ENCODE results near the gene PDGFC. TPM values are rescaled to one million over a fixed set of nuclear protein-coding genes. Genes with fewer than 3 reads are reported as not detected.

Gene PDGFC
- total RNA-seq, 1 donor, result 145 TPM

- no peaks in the 10 kb centered on the region for H3K79me2 ChIP-seq (ENCODE audit: insufficient read depth, low read length)
- peak overlapping the region; percentile 59 for H3K4me2 ChIP-seq (ENCODE audit: insufficient read depth, low read length)
- H3K4me3 ChIP-seq (ENCODE audit: insufficient read depth, low read length), result peak overlapping the region; percentile 28
- peaks cover 15% of the 10 kb centered on the region for H3K9me3 ChIP-seq (ENCODE audit: low read depth, low read length)
- peak overlapping the region; percentile 61 for H3K27ac ChIP-seq (ENCODE audit: low read depth, low read length)
- H4K20me1 ChIP-seq (ENCODE audit: insufficient read depth, low read length), result no peaks in the 10 kb centered on the region
- peaks cover 16% of the 10 kb centered on the region for H3K4me1 ChIP-seq (ENCODE audit: insufficient read depth, low read length)
- peaks cover 3% of the 10 kb centered on the region for H3K36me3 ChIP-seq (ENCODE audit: insufficient read depth, low read length)
- TF ChIP-seq, protein P1, sequence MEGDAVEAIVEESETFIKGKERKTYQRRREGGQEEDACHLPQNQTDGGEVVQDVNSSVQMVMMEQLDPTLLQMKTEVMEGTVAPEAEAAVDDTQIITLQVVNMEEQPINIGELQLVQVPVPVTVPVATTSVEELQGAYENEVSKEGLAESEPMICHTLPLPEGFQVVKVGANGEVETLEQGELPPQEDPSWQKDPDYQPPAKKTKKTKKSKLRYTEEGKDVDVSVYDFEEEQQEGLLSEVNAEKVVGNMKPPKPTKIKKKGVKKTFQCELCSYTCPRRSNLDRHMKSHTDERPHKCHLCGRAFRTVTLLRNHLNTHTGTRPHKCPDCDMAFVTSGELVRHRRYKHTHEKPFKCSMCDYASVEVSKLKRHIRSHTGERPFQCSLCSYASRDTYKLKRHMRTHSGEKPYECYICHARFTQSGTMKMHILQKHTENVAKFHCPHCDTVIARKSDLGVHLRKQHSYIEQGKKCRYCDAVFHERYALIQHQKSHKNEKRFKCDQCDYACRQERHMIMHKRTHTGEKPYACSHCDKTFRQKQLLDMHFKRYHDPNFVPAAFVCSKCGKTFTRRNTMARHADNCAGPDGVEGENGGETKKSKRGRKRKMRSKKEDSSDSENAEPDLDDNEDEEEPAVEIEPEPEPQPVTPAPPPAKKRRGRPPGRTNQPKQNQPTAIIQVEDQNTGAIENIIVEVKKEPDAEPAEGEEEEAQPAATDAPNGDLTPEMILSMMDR (IDR thresholded peaks at IDR 0.05; ENCODE audit: extremely low read depth, low read depth, low read length), result no peak
- H3K27me3 ChIP-seq (ENCODE audit: insufficient read depth, low read length), result no peaks in the 10 kb centered on the region
- no peak for DNase-seq (ENCODE audit: insufficient read length, low spot score, missing footprints)
- no peak overlapping the region for H2AFZ ChIP-seq (ENCODE audit: low read length)
Observed at GRCh38 chr4:156734965-156735895, 236.4 kb downstream of the PDGFC start.

DNA sequence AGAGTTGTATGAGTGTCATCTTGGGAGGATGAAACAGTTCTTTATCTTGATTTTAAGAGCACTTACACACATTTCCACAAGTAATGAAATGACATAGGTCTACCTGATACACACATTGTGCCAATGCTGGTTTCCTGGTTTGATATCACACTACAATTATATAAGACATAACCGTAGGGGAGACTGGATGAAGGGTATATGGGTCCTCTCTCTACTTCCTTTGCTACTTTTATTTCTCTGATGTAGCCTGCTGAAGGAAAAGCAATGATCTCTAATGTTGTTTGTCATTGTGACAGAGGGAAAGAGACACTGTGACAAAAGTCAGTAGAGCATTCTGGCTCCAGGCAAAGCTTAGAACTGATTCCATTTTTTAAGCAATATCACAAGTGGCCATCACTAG lies 238.0 kb downstream of the PDGFC start:
- TF ChIP-seq, protein P1 (IDR thresholded peaks at IDR 0.05; ENCODE audit: extremely low read depth, low read depth, low read length), result no peak
- no peaks in the 10 kb centered on the region for H4K20me1 ChIP-seq (ENCODE audit: insufficient read depth, low read length)

GRCh38 chr4:156732634-156733033 lies 239.0 kb downstream of the PDGFC start:
- Histone ChIP-seq H3K4me3 (ENCODE audit: insufficient read depth, low read length) (no peak overlapping the region), H3K4me1 (ENCODE audit: insufficient read depth, low read length) (peaks cover 16% of the 10 kb centered on the region), H4K20me1 (ENCODE audit: insufficient read depth, low read length) (no peaks in the 10 kb centered on the region), H3K4me2 (ENCODE audit: insufficient read depth, low read length) (no peak overlapping the region), H3K27me3 (ENCODE audit: insufficient read depth, low read length) (no peaks in the 10 kb centered on the region), H3K79me2 (ENCODE audit: insufficient read depth, low read length) (no peaks in the 10 kb centered on the region), H3K9me3 (ENCODE audit: low read depth, low read length) (peaks cover 15% of the 10 kb centered on the region), H3K27ac (ENCODE audit: low read depth, low read length) (no peak overlapping the region), H3K36me3 (ENCODE audit: insufficient read depth, low read length) (peaks cover 3% of the 10 kb centered on the region), H2AFZ (ENCODE audit: low read length) (no peak overlapping the region)
- TF ChIP-seq, protein P1 (IDR thresholded peaks at IDR 0.05; ENCODE audit: extremely low read depth, low read depth, low read length), result no peak
- DNase-seq (ENCODE audit: insufficient read length, low spot score, missing footprints), result no peak

More for the DNA sequence above, 238.0 kb downstream of the PDGFC start:
- H3K79me2 ChIP-seq (ENCODE audit: insufficient read depth, low read length), result no peaks in the 10 kb centered on the region
- no peak overlapping the region for H3K4me2 ChIP-seq (ENCODE audit: insufficient read depth, low read length)
- no peak overlapping the region for H2AFZ ChIP-seq (ENCODE audit: low read length)
- H3K27me3 ChIP-seq (ENCODE audit: insufficient read depth, low read length), result no peaks in the 10 kb centered on the region
- peaks cover 3% of the 10 kb centered on the region for H3K36me3 ChIP-seq (ENCODE audit: insufficient read depth, low read length)
- peaks cover 15% of the 10 kb centered on the region for H3K9me3 ChIP-seq (ENCODE audit: low read depth, low read length)
- no peak overlapping the region for H3K27ac ChIP-seq (ENCODE audit: low read depth, low read length)
- H3K4me1 ChIP-seq (ENCODE audit: insufficient read depth, low read length), result peaks cover 16% of the 10 kb centered on the region
- no peak for DNase-seq (ENCODE audit: insufficient read length, low spot score, missing footprints)
- H3K4me3 ChIP-seq (ENCODE audit: insufficient read depth, low read length), result no peak overlapping the region

- Histone ChIP-seq H3K27ac (ENCODE audit: low read depth, low read length) (no peak overlapping the region), H3K79me2 (ENCODE audit: insufficient read depth, low read length) (no peaks in the 10 kb centered on the region), H3K36me3 (ENCODE audit: insufficient read depth, low read length) (peaks cover 3% of the 10 kb centered on the region), H3K4me1 (ENCODE audit: insufficient read depth, low read length) (no peaks in the 10 kb centered on the region), H3K27me3 (ENCODE audit: insufficient read depth, low read length) (no peaks in the 10 kb centered on the region), H3K4me2 (ENCODE audit: insufficient read depth, low read length) (no peak overlapping the region), H4K20me1 (ENCODE audit: insufficient read depth, low read length) (no peaks in the 10 kb centered on the region), H2AFZ (ENCODE audit: low read length) (no peak overlapping the region), H3K4me3 (ENCODE audit: insufficient read depth, low read length) (no peak overlapping the region), H3K9me3 (ENCODE audit: low read depth, low read length) (peaks cover 15% of the 10 kb centered on the region)
- TF ChIP-seq, protein P1 (IDR thresholded peaks at IDR 0.05; ENCODE audit: extremely low read depth, low read depth, low read length), result no peak
- DNase-seq (ENCODE audit: insufficient read length, low spot score, missing footprints), result no peak
Observed at GRCh38 chr4:156729416-156729815, 242.2 kb downstream of the PDGFC start.
